Measurements from ENCODE around the gene CBX3. TPM values are rescaled to one million over a fixed set of nuclear protein-coding genes. Genes with fewer than 3 reads are reported as not detected.
"Not testable (repeated sequence)": the region's sequence is repeated elsewhere in the genome, so short reads cannot be mapped to it uniquely, and the experiment has no call there.

The CBX3 gene
- 207 TPM for polyA plus RNA-seq (2013, experiment 1 of 2)
- polyA plus RNA-seq (2013, experiment 2 of 2) = 206 TPM

- H4K8ac ChIP-seq (ENCODE audit: low read depth, low read length) = peak within 1 kb of the TSS; percentile 70
- peak within 1 kb of the TSS; percentile 99 for H2BK120ac ChIP-seq (ENCODE audit: low read depth, low read length)
- H3K4me2 ChIP-seq (ENCODE audit: low read length) = peak within 1 kb of the TSS; percentile 53
- no CpG with 5 or more reads among the region's 86 CpGs for WGBS (ENCODE audit: extremely low coverage, insufficient coverage, low lambda C conversion rate)
- peak within 1 kb of the TSS; percentile 100 for H3K4me3 ChIP-seq (ENCODE audit: low read length)
- DNase-seq = peak; percentile 98
- H3K79me2 ChIP-seq (ENCODE audit: control insufficient read depth, insufficient read depth, low read length) = peaks cover 79% of the 10 kb centered on the region
- peak within 1 kb of the TSS; percentile 71 for H3K23ac ChIP-seq (ENCODE audit: low read length)
- H2BK15ac ChIP-seq (replicated peaks; ENCODE audit: low read depth) = peak within 1 kb of the TSS; percentile 97
- H3K27ac ChIP-seq (ENCODE audit: low read depth, low read length) = peak within 1 kb of the TSS; percentile 99
- peak within 1 kb of the TSS; percentile 98 for H2BK5ac ChIP-seq (ENCODE audit: low read length)
- H3K4ac ChIP-seq (ENCODE audit: low read depth, low read length) = peak within 1 kb of the TSS; percentile 100
- H3K27me3 ChIP-seq (ENCODE audit: insufficient read depth, low read length, poor library complexity) = no peaks in the 10 kb centered on the region
- H3K36me3 ChIP-seq (ENCODE audit: control insufficient read depth, insufficient read depth, low read length) = peaks cover 6% of the 10 kb centered on the region
- H3K79me1 ChIP-seq (ENCODE audit: low read length) = no peaks in the 10 kb centered on the region
- peak within 1 kb of the TSS; percentile 99 for H3K18ac ChIP-seq (ENCODE audit: low read length)
- peaks cover 5% of the 10 kb centered on the region for H3K4me1 ChIP-seq (ENCODE audit: control insufficient read depth, low read depth, low read length)
- H2AK5ac ChIP-seq (ENCODE audit: low read length) = peak within 1 kb of the TSS; percentile 6
- no peak within 1 kb of the TSS for H4K5ac ChIP-seq (ENCODE audit: low read length)
- H3K9ac ChIP-seq (ENCODE audit: low read length) = peak within 1 kb of the TSS; percentile 100
- peak within 1 kb of the TSS; percentile 99 for H3K56ac ChIP-seq (ENCODE audit: low read length)
Observed at GRCh38 chr7:26201247-26202018, at the start of gene CBX3. Gene CBX3 (plus strand): TSS chr7:26201745. CDS start chr7:26202999, 1,254 bp downstream.

DNA sequence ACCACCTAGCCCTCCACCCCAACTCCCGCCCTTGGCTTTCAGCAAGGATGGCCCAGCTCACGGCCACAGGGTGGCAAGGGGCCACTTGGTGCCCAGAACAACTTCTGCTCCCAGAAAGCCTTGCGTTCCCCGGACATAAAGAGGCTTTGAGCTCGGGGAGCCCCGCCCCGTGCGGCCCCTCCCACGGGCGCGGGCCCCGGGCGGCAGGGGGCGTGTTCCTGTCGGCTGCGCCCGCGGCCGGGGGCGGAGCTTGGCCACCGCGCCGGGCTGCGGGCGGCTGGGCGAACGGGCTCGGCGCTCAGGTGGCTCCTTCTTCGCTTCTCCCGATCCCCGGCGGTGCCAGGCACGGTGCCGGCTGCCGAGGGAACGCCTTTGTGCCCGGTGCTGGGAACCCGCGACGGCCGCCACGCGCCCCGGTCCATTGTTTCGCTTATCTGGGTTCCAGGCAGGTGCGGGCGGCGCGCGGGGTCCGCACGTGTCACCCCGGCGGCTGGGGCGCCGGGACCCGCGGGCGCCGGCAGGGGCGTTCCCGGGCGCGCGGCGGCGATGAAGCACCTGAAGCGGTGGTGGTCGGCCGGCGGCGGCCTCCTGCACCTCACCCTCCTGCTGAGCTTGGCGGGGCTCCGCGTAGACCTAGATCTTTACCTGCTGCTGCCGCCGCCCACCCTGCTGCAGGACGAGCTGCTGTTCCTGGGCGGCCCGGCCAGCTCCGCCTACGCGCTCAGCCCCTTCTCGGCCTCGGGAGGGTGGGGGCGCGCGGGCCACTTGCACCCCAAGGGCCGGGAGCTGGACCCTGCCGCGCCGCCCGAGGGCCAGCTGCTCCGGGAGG is 49.4 kb upstream of the CBX3 start, which contains the start of gene NFE2L3:
Gene NFE2L3, plus strand, starts transcription at position 246 of the 829 bp plus-strand sequence. Its CDS starts 301 bp downstream, at position 547.
- Histone ChIP-seq H3K4me1 (ENCODE audit: control insufficient read depth, low read depth, low read length) (peaks cover 9% of the 10 kb centered on the region), H3K4me2 (ENCODE audit: low read length) (peak within 1 kb of the TSS; percentile 53), H3K4ac (ENCODE audit: low read depth, low read length) (no peak within 1 kb of the TSS), H3K79me2 (ENCODE audit: control insufficient read depth, insufficient read depth, low read length) (peaks cover 32% of the 10 kb centered on the region), H3K18ac (ENCODE audit: low read length) (peak within 1 kb of the TSS; percentile 8), H3K4me3 (ENCODE audit: low read length) (peak within 1 kb of the TSS; percentile 64), H3K79me1 (ENCODE audit: low read length) (no peaks in the 10 kb centered on the region), H2AK5ac (ENCODE audit: low read length) (no peak within 1 kb of the TSS), H3K9ac (ENCODE audit: low read length) (peak within 1 kb of the TSS; percentile 65), H3K27me3 (ENCODE audit: insufficient read depth, low read length, poor library complexity) (no peaks in the 10 kb centered on the region), H4K5ac (ENCODE audit: low read length) (no peak within 1 kb of the TSS), H3K36me3 (ENCODE audit: control insufficient read depth, insufficient read depth, low read length) (no peaks in the 10 kb centered on the region), H3K23ac (ENCODE audit: low read length) (no peak within 1 kb of the TSS), H3K56ac (ENCODE audit: low read length) (peak within 1 kb of the TSS; percentile 84), H2BK120ac (ENCODE audit: low read depth, low read length) (no peak within 1 kb of the TSS), H2BK15ac (replicated peaks; ENCODE audit: low read depth) (no peak within 1 kb of the TSS), H2BK5ac (ENCODE audit: low read length) (no peak within 1 kb of the TSS), H4K8ac (ENCODE audit: low read depth, low read length) (no peak within 1 kb of the TSS), H3K27ac (ENCODE audit: low read depth, low read length) (no peak within 1 kb of the TSS)
- WGBS (ENCODE audit: extremely low coverage, insufficient coverage, low lambda C conversion rate) = no CpG with 5 or more reads among the region's 95 CpGs
- DNase-seq = peak; percentile 86

DNA sequence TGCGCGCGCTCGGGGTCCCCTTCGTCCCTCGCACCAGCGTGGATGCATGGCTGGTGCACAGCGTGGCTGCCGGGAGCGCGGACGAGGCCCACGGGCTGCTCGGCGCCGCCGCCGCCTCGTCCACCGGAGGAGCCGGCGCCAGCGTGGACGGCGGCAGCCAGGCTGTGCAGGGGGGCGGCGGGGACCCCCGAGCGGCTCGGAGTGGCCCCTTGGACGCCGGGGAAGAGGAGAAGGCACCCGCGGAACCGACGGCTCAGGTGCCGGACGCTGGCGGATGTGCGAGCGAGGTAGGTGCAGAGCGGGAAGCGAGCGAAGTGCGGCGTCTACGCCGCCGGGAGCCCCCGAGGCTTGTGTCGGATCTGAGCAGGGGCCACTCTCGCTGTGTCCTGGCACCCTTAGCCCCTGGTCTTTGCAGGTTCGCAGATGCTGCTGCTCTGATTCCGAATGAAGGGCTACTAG is 48.7 kb upstream of the CBX3 start:
- H3K4ac ChIP-seq (ENCODE audit: low read depth, low read length); H3K36me3 ChIP-seq (ENCODE audit: control insufficient read depth, insufficient read depth, low read length); H4K5ac ChIP-seq (ENCODE audit: low read length); H3K79me1 ChIP-seq (ENCODE audit: low read length); H3K27ac ChIP-seq (ENCODE audit: low read depth, low read length); H2BK120ac ChIP-seq (ENCODE audit: low read depth, low read length); H4K8ac ChIP-seq (ENCODE audit: low read depth, low read length); H2BK15ac ChIP-seq (replicated peaks; ENCODE audit: low read depth); H2BK5ac ChIP-seq (ENCODE audit: low read length); H3K27me3 ChIP-seq (ENCODE audit: insufficient read depth, low read length, poor library complexity); H3K23ac ChIP-seq (ENCODE audit: low read length); H3K4me1 ChIP-seq (ENCODE audit: control insufficient read depth, low read depth, low read length); H2AK5ac ChIP-seq (ENCODE audit: low read length): not testable (repeated sequence)
- Histone ChIP-seq H3K9ac (ENCODE audit: low read length) (peak overlapping the region; percentile 59), H3K79me2 (ENCODE audit: control insufficient read depth, insufficient read depth, low read length) (peaks cover 37% of the 10 kb centered on the region), H3K18ac (ENCODE audit: low read length) (peak overlapping the region; percentile 8), H3K4me3 (ENCODE audit: low read length) (peak overlapping the region; percentile 64), H3K56ac (ENCODE audit: low read length) (peak overlapping the region; percentile 77), H3K4me2 (ENCODE audit: low read length) (peak overlapping the region; percentile 38)
- DNase-seq = peak; percentile 44
- no CpG with 5 or more reads among the region's 54 CpGs for WGBS (ENCODE audit: extremely low coverage, insufficient coverage, low lambda C conversion rate)

DNA sequence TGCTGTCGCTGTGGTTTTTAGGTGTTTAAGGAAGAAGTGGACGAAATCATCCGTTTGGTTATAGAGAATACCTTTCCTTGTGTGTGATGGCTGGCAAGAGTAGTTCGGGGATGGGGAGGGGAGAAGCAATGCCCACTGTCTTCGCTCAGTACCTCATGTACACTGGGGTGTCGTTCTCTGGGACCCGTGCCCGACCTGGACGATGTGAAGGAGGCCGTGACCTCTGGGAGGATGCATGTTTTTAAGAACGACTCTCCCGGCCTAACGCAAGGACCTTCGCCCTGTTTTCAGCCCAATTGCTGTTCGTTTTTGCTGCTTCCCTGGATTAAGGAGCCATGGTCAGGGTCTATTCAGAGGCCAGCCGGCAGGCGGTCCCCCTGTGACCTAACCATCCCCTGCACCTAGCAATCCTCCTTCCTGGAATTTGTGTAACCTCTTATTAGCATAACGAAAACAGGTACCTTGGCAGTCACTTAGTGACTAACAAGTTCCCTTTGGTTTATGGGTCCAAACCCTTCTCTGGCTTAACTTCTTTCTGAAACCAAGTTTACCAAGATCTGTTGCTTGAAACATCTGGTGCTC is 48.2 kb upstream of the CBX3 start:
- peak overlapping the region; percentile 59 for H3K9ac ChIP-seq (ENCODE audit: low read length)
- no peak overlapping the region for H4K8ac ChIP-seq (ENCODE audit: low read depth, low read length)
- H2BK120ac ChIP-seq (ENCODE audit: low read depth, low read length) = no peak overlapping the region
- no CpG with 5 or more reads among the region's 18 CpGs for WGBS (ENCODE audit: extremely low coverage, insufficient coverage, low lambda C conversion rate)
- DNase-seq = peak; percentile 76
- no peak overlapping the region for H3K23ac ChIP-seq (ENCODE audit: low read length)
- no peaks in the 10 kb centered on the region for H3K36me3 ChIP-seq (ENCODE audit: control insufficient read depth, insufficient read depth, low read length)
- H3K27me3 ChIP-seq (ENCODE audit: insufficient read depth, low read length, poor library complexity) = no peaks in the 10 kb centered on the region
- no peak overlapping the region for H2BK15ac ChIP-seq (replicated peaks; ENCODE audit: low read depth)
- H2AK5ac ChIP-seq (ENCODE audit: low read length) = no peak overlapping the region
- peak overlapping the region; percentile 38 for H3K4me2 ChIP-seq (ENCODE audit: low read length)
- peaks cover 9% of the 10 kb centered on the region for H3K4me1 ChIP-seq (ENCODE audit: control insufficient read depth, low read depth, low read length)
- H3K56ac ChIP-seq (ENCODE audit: low read length) = peak overlapping the region; percentile 77
- H3K79me2 ChIP-seq (ENCODE audit: control insufficient read depth, insufficient read depth, low read length) = peaks cover 42% of the 10 kb centered on the region
- no peaks in the 10 kb centered on the region for H3K79me1 ChIP-seq (ENCODE audit: low read length)
- H2BK5ac ChIP-seq (ENCODE audit: low read length) = no peak overlapping the region
- H3K27ac ChIP-seq (ENCODE audit: low read depth, low read length) = peak overlapping the region; percentile 51
- no peak overlapping the region for H3K4ac ChIP-seq (ENCODE audit: low read depth, low read length)
- H4K5ac ChIP-seq (ENCODE audit: low read length) = no peak overlapping the region
- peak overlapping the region; percentile 64 for H3K4me3 ChIP-seq (ENCODE audit: low read length)
- peak overlapping the region; percentile 8 for H3K18ac ChIP-seq (ENCODE audit: low read length)

GRCh38 chr7:26153823-26154783 is 47.4 kb upstream of the CBX3 start:
- H3K18ac ChIP-seq (ENCODE audit: low read length) = no peak overlapping the region
- peaks cover 12% of the 10 kb centered on the region for H3K4me1 ChIP-seq (ENCODE audit: control insufficient read depth, low read depth, low read length)
- peak; percentile 87 for DNase-seq
- H3K4ac ChIP-seq (ENCODE audit: low read depth, low read length) = no peak overlapping the region
- H4K5ac ChIP-seq (ENCODE audit: low read length) = no peak overlapping the region
- no peak overlapping the region for H4K8ac ChIP-seq (ENCODE audit: low read depth, low read length)
- no peaks in the 10 kb centered on the region for H3K36me3 ChIP-seq (ENCODE audit: control insufficient read depth, insufficient read depth, low read length)
- peaks cover 50% of the 10 kb centered on the region for H3K79me2 ChIP-seq (ENCODE audit: control insufficient read depth, insufficient read depth, low read length)
- no peak overlapping the region for H3K4me3 ChIP-seq (ENCODE audit: low read length)
- H2AK5ac ChIP-seq (ENCODE audit: low read length) = peak overlapping the region; percentile 5
- H2BK5ac ChIP-seq (ENCODE audit: low read length) = no peak overlapping the region
- no peaks in the 10 kb centered on the region for H3K27me3 ChIP-seq (ENCODE audit: insufficient read depth, low read length, poor library complexity)
- peaks cover 4% of the 10 kb centered on the region for H3K79me1 ChIP-seq (ENCODE audit: low read length)
- no peak overlapping the region for H3K23ac ChIP-seq (ENCODE audit: low read length)
- H3K4me2 ChIP-seq (ENCODE audit: low read length) = peak overlapping the region; percentile 38
- H3K56ac ChIP-seq (ENCODE audit: low read length) = peak overlapping the region; percentile 77
- no CpG with 5 or more reads among the region's 15 CpGs for WGBS (ENCODE audit: extremely low coverage, insufficient coverage, low lambda C conversion rate)
- peak overlapping the region; percentile 59 for H3K9ac ChIP-seq (ENCODE audit: low read length)
- no peak overlapping the region for H2BK120ac ChIP-seq (ENCODE audit: low read depth, low read length)
- peak overlapping the region; percentile 51 for H3K27ac ChIP-seq (ENCODE audit: low read depth, low read length)
- no peak overlapping the region for H2BK15ac ChIP-seq (replicated peaks; ENCODE audit: low read depth)
